Measurements from ENCODE around the gene CYP3A5.
"Not testable (repeated sequence)": the region's sequence is repeated elsewhere in the genome, so short reads cannot be mapped to it uniquely, and the experiment has no call there.

The CYP3A5 gene

GRCh38 chr7:99665312-99666012 is 14.3 kb downstream of the CYP3A5 start:
- no peak for TF ChIP-seq CTCF (conservative IDR thresholded peaks at IDR 0.05; ENCODE audit: low read depth, low read length)
- no peak overlapping the region for H3K4me3 ChIP-seq (ENCODE audit: low read depth, low read length)
- no peak for DNase-seq (ENCODE audit: low read depth)

GRCh38 chr7:99657879-99658278 is 21.9 kb downstream of the CYP3A5 start:
- H3K4me3 ChIP-seq (ENCODE audit: low read depth, low read length); DNase-seq (ENCODE audit: low read depth): not testable (repeated sequence)

- not testable (repeated sequence) for H3K4me3 ChIP-seq (ENCODE audit: low read depth, low read length); DNase-seq (ENCODE audit: low read depth)
Observed at GRCh38 chr7:99654626-99655025, 25.2 kb downstream of the CYP3A5 start.

GRCh38 chr7:99653754-99654153 is 26.0 kb downstream of the CYP3A5 start:
- no peak for DNase-seq (ENCODE audit: low read depth)
- no peak for TF ChIP-seq CTCF (conservative IDR thresholded peaks at IDR 0.05; ENCODE audit: low read depth, low read length)
- no peak overlapping the region for H3K4me3 ChIP-seq (ENCODE audit: low read depth, low read length)

GRCh38 chr7:99653269-99653668 is 26.5 kb downstream of the CYP3A5 start:
- H3K4me3 ChIP-seq (ENCODE audit: low read depth, low read length); DNase-seq (ENCODE audit: low read depth): not testable (repeated sequence)

GRCh38 chr7:99652671-99653070 is 27.1 kb downstream of the CYP3A5 start:
- DNase-seq (ENCODE audit: low read depth): no peak
- no peak overlapping the region for H3K4me3 ChIP-seq (ENCODE audit: low read depth, low read length)
- TF ChIP-seq CTCF (conservative IDR thresholded peaks at IDR 0.05; ENCODE audit: low read depth, low read length): no peak

GRCh38 chr7:99651290-99651689 is 28.5 kb downstream of the CYP3A5 start:
- no peak for DNase-seq (ENCODE audit: low read depth)
- no peak overlapping the region for H3K4me3 ChIP-seq (ENCODE audit: low read depth, low read length)
- no peak for TF ChIP-seq CTCF (conservative IDR thresholded peaks at IDR 0.05; ENCODE audit: low read depth, low read length)

- no peak overlapping the region for H3K4me3 ChIP-seq (ENCODE audit: low read depth, low read length)
- DNase-seq (ENCODE audit: low read depth): no peak
- no peak for TF ChIP-seq CTCF (conservative IDR thresholded peaks at IDR 0.05; ENCODE audit: low read depth, low read length)
Observed at GRCh38 chr7:99648843-99649242, 31.0 kb downstream of the CYP3A5 start.

- H3K4me3 ChIP-seq (ENCODE audit: low read depth, low read length): no peak overlapping the region
- TF ChIP-seq CTCF (conservative IDR thresholded peaks at IDR 0.05; ENCODE audit: low read depth, low read length): no peak
- DNase-seq (ENCODE audit: low read depth): no peak
Observed at GRCh38 chr7:99645590-99645989, 34.2 kb downstream of the CYP3A5 start.
